NCI-H187 (cell line): ENCODE results near the gene MAP2K7.
"Not testable (repeated sequence)": the region's sequence is repeated elsewhere in the genome, so short reads cannot be mapped to it uniquely, and the experiment has no call there.

ENCODE experiments used
- DNase-seq, 2 experiments: peaks; one replicate each; lab custom pipeline; 2025; lab: John Stamatoyannopoulos, UW

The MAP2K7 gene

DNA sequence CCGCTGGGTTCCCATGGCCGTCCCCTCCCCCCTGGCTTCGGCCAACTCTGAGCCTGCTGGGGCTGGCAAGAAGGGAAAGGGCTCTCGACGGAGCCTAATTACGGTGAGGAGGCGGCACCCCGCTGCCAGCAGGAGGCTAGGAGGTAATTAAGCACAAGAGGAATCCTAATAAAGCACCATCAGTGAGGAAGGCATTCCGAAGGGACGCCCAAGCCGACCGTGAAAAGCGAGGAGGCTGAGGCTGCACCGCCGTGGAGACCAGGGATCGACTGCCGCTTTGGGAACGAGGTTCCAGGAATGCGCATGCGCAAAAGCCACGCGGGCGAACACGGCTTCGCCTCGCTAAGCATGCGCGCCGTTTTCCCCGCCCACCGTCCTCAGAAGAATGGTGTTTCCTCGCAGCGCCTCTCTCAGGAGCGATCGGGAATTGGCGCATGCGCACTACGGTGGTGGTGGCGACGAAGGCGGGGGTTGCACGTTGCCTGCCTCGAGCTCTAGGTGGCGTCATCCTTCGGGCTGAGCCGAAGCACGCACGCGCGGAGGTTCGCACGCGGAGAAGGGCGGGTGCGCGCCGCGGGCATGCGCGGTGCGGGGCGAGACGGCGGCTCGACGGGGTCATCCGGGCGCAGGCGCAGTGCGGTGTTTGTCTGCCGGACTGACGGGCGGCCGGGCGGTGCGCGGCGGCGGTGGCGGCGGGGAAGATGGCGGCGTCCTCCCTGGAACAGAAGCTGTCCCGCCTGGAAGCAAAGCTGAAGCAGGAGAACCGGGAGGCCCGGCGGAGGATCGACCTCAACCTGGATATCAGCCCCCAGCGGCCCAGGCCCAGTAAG lies at the start of gene MAP2K7:
TSS of gene MAP2K7 (plus strand) at position 634 of the 830 bp plus-strand sequence. CDS start at position 702, 68 bp downstream.
- peak; percentile 94 to 95 for DNase-seq

DNA sequence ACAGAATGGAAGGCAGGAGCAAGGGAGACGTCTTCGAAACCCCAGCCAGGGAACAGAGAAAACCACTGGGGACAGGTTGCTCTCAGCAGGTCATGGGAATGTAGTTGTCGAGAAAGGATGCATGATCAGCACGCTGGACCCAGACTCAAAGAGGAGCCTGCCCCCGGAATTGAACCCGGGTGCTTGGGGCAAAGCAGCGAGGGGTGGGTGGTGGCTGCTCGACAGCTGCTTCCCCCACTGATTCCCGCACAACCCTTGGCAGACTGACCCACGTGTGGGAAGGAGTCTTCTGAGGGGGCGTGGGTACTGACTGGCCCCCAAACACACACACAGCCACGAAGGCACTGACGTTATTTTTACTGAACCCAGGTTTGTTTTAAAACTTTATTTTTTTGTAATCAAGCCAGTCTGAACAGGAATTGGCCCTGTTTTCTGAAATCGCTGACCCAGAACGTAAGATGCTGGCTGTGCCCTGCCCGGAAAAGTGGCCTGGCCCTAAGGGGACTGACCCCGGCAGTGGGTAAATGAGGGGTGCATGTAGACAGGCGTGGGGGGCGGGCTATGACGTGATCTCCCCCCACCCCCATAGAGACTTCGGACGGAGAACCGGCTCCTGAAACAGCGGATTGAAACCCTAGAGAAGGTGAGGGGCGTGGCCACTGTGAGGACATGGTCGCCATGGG lies 48.1 kb upstream of the MAP2K7 start:
- DNase-seq = no peak

DNA sequence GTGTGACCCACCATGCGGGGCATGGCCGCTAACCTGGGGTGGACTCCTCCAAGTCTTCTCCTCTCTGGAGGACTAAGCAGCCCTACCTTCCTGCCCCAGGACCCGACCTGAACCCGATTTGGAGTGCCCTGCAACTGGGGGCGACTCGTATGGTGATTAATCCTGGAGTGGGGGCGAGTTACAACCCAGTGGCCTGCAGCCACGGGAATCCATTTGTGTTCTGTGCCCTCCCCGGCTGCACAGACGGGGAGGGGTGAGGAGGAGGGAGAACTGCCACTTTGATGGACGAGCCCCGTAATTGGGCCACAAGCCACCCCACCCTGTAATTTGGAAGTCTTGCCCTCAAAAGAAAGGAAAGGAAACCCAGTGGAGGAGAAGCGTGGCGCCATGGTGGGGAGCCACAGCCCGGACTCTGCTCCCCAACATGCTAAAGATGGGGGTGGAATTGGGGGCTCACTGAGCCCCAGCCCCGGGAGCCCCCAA lies 47.5 kb upstream of the MAP2K7 start:
- no peak for DNase-seq

DNA sequence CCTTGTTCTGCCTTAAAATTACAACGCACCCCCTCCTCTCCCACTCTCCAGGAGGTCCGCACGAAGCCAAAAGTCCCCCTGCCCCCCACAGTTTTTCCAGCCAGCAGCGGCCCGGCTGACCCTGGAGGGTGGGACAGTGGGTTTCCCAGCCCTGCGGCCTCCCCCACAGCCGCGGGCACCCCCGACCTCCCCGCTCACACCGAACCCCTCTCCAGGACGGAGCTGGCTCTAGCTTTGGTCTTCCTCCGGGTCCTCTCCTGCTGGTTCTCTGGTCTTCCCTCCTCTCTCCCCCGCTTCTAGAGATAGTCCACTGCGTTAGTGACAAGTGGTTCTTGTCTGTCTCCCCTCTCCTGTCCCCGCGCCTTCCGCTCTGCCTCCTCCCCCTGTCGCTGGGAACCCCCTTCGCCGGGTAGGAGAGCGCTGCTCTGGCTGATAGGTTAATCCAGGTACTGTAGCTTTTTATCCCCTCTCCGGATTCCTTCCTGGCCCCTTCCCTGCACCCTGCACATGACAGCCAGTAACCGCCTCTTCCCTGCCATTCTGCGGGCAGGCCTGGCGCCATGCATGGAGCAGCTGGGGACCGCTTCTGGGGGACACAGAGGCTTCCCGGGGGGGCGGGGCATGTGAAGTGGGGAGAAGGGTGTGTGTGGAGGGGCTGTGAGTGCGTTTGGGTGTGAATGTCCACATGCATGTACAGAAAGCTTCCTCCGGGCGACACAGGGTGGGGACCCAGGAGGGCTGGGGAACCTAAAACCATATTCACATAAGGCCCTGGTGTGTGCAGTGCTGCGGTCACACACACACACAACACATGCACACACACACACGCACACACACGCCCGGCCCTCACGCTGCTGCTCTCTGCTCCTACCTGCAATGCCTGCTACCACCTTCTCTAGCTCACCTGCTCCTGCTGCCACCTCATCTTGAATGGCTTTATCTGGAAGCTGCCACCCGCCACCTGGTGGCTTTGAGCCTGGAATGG lies 46.7 kb upstream of the MAP2K7 start:
- no peak for DNase-seq

DNA sequence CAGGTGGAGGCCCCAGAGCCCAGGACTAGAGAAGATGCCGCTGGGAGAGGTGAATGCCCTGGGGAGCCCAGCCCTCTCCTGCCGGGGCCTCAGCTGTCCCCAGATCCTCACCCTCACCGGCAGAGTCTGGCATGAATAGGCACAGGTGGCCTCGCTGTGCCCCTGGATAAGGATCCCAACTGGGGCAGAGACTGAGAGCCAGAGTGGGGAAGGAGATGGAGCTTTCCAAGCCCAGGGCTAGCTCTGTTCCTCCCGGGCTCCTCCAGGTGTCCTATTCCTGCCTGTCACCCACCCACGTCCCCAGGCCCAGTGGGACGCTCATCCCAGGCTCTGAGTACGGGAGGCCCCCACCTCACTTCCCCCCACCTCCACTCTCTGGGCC lies 46.0 kb upstream of the MAP2K7 start:
- no peak for DNase-seq

DNA sequence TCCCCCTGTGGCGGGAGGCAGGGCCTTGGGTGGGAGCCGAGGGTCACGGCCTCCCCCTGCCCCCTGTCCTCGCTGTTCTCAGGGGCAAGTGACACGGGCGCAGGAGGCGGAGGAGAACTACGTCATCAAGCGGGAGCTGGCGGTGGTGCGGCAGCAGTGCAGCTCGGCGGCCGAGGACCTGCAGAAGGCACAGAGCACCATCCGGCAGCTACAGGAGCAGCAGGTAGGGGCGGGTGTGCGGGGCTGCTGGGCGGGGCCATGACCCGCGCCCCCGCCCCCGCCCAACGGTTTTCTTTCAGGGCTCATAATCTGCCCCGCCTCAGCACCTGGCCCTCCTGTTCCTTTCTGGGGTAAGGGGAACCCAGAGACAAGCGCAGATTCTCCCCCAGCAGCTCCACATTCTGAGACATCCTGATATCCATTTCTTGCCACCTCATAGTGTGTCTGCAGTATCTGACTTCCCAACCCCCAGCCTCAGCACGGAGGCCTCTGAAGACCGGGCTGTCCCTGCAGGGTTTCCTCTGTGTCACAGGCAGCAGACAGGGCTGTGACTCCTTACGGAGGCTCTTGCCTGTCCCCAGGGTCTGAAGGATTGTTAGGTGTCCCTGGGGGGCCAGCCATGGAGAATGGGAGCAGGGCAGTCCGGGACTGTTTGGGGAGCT lies 45.4 kb upstream of the MAP2K7 start:
- DNase-seq = no peak

DNA sequence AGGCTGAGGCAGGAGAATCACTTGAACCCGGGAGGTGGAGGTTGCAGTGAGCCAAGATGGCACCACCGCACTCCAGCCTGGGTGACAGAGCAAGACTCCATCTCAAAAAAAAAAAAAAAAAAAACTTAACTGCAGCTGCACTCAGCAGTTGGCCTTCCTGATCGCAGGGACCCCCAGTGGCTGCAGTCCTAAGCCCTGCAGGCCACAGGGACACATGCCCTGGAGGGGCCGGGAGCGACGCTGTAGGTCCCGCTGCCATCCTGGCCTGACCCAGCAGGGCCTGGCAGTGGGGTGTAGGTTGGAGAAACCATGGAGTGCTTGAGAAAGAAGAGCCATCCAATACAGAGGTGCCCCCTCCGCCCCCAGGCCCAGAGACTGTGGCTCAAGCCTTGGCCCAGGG lies 44.6 kb upstream of the MAP2K7 start:
- not testable (repeated sequence) for DNase-seq

DNA sequence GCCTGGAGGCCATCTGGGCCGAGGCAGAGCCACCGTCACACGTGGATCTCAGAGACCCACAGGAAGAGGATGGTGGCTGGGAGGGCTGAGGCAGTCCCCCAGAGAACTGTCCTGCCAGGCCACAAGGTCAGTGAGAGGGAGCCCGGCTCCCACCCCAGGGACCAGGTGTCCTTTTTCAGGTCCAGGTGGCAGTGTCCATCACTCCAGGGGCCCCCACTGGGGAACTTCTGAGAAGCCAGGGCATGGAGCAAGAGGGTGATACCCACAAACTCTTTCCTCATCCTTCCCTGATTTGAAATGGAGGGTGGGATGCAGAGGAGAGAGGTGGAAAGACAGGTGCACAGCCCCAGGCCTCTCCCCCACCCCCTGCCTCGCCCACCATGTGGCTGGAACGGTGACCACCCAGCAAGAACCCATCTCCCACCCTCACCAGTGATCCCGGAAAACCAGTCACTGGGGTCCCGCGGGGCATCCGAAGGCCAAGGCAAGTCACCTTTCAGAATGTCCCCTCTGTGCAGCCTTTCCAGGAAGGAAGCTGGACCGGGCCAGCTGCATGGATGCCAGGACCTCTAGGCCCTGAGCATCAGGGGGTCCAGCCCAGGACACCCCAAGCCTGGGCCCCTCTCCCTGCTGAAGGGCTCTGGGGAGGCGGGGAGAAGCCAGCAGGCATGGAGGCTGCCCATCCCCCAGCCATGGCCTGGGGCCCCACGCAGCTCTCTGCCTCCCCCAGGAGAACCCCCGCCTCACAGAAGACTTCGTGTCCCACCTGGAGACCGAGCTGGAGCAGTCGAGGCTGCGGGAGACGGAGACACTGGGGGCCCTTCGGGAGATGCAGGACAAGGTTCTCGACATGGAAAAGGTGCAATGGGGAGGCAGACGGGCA lies 43.6 kb upstream of the MAP2K7 start:
- no peak for DNase-seq

DNA sequence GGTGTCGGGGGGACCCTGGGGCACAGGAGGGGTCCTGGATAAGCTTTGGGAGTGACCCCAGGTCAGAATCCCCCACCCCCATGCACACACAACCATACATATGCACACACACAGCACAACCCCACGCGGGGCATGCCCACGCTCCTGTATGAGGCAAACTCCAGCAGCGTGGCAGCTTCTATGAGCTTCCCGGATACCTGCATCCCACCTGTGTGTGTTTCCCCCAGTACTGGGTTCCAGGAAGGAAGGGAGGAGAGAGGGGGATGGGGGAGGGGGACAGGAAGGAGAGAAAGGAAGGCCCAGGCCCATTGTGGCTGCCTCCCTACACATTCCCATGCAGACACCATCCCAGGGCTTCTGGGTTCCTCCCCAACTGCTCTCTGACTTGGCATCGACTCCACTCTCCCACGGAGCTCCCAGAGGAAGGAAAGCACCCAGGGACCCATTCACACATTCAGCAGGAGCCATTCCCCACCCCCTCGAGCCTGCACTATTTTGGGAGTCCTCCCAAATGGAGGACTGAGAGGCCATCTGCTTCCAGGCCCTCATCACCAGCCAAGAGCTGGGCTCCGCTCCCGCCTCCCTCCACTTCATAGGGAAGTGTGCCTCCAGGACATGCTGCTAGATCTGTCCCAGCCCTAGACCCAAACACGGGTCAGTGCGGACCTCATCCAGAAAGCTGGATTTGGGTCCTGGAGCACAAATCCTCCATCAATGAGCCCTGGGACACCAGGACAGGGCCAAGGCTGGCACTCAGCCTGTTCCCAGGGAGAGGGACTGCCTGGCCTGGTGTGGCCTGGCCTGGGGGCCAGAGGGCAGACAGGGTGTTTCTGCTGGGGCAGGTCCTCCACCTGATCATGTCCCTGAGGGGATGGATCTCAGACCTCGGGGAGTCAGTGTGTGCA lies 42.7 kb upstream of the MAP2K7 start:
- no peak for DNase-seq

DNA sequence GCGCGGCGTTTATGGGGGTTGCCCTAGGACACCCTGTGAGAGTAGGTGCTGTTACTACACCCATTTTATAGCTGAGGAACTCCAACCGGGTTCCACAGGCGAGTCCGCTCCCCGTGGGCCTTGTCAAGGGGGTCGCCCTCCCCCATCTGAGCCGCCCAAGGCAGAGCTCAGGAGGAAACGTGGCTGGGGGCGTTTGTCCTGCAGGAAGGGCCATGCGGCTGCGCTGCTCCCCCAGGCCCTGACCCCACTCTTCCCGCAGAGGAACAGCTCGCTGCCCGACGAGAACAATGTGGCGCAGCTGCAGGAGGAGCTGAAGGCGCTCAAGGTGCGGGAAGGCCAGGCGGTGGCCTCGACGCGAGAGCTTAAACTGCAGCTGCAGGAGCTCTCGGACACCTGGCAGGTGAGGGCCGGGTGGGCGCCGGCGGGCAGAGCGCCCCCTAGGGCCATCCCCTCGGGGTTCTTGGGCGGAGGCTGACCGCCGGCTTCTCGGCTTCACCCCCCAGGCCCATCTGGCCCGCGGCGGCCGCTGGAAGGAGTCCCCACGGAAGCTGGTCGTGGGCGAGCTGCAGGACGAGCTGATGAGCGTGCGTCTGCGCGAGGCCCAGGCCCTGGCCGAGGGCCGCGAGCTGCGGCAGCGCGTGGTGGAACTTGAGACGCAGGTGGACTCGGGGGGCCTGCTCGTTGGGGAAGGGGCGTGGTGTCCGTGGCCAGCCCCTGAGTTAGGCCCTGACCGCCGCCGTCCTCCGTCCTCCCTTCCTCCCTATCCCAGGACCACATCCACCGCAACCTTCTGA lies 41.9 kb upstream of the MAP2K7 start:
- no peak for DNase-seq

DNA sequence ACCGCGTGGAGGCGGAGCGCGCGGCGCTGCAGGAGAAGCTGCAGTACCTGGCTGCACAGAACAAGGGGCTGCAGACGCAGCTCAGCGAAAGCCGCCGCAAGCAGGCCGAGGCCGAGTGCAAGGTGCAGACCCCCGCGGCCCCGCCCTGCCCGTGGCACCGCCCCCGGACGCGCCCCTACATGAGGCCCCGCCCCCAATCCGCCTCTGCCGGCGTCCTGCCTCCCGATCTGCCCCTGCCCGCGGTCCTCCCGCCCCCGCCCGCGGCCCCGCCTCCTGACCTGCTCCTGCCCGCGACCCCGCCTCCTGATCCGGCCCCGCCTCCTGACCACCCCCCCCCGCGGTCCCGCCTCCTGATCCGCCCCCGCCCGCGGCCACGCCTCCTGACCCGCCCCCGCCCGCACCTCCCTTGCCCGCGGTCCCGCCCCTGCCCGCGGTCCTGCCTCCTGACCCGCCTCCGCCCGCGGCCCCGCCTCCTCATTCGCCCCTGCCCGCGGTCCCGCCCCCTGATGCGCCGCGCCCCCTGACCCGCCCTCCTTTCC lies 41.2 kb upstream of the MAP2K7 start:
- DNase-seq = peak; percentile 56 to 63

DNA sequence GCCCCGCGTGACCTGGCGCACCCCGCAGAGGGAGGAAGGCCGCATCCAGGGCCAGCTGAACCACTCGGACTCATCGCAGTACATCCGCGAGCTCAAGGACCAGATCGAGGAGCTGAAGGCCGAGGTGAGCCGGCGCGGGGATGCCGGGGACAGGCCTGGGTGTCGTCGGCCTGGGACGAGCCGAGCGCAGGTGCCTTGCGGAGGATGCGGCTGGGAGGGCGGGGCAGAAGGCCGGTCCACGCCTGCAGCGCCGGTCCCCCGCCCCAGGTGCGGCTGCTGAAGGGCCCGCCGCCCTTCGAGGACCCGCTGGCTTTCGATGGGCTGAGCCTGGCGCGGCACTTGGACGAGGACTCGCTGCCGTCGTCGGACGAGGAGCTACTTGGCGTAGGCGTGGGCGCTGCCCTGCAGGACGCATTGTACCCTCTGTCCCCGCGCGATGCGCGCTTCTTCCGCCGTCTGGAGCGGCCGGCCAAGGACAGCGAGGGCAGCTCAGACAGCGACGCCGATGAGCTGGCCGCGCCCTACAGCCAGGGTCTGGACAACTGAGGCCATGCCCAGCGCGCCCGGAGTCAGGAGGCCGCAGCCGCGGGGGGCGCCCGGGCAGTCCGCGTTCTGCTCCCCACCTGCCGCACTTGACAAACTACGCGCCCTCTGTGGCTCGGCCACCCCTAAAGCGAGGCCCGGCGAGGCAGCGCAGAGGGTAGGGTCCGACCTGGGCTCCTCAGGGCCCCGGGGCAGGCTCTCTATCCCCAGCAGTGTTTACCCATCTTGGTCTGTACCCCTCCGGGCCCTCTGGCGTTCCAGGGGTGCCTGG lies 40.3 kb upstream of the MAP2K7 start:
- no peak for DNase-seq

DNA sequence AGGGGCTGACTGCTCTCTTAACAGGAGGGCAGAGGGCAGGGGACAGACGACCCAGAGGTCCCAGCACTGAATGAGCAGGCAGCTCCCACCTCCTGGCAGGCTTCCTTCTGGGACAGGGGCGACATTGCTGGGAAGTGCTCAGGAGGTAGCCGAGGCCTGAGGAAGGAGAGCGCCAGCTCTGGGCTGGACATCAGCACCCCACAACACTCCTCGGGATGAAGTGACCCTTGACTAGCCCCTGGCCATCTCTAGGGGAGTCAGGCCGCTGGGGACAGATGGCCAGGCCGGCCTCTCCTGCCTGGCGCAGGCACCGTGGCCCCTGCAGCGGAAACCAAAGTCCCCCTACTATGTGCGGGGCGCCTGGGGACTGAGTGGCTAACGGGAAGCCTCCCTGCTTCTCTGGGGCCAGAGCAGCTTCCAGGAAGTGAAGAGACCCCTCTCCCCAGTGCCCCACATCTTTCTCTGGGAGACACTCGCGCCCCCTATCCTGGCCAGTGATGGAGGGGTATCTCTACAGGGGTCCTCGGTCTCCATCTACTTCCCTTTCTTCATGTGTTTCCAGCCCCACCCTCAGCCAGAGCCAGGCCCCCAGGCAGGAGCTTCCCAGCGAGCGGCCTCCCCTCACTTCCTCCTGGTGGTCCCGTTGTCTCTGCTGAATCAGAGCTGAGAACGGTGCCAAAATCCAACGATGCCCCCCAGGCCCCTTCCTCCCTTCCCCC lies 39.5 kb upstream of the MAP2K7 start:
- DNase-seq = no peak

DNA sequence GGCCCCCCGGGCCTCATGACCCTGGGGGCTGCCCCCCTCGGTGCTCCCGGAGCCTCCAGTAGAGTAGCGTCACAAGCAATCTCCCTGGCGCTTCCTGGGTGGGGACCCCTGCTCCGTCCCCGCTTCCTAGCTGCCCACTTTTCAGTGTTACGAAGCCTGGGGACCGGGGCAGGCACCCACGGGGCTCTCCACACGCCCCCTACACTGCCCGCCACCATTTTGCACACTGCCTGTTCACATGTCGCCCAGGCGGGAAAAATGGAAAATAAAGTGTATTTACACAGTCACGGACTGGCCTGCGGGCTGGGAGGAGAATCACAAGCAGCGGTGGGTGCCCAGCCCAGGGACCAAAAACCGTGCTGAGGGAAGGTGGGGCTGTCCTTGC lies 39.0 kb upstream of the MAP2K7 start:
- DNase-seq = no peak

DNA sequence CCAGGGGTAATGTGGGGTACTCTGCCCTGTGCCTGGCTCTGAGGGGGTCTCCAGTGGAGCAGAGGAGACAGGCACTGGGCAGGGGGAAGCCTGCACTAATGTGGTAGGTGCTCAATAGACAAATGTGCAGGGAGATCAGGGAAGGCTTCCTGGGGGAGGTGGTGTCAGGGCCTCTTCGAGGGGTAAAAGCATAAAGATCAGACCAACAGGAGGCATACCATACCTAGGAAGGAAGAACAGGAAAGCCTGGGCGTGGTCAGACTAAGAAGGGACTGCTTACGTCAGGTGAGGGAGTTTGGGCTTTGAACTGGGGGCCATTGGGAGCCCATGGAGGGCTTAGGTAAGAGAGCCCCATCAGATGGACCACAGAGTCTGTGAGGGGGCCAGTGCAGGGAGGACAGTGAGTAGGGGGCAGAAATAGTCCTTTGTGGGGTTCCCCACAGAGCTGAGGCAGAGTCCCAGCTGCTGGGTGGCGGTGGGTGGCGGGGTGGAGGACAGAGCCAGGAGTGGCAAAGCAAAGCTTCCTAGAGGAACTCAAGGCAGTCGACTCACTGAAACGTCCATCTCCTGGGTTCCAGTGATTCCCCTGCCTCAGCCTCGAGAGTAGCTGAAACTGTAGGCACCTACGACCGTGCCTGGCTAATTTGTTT lies 38.3 kb upstream of the MAP2K7 start:
- DNase-seq = no peak

DNA sequence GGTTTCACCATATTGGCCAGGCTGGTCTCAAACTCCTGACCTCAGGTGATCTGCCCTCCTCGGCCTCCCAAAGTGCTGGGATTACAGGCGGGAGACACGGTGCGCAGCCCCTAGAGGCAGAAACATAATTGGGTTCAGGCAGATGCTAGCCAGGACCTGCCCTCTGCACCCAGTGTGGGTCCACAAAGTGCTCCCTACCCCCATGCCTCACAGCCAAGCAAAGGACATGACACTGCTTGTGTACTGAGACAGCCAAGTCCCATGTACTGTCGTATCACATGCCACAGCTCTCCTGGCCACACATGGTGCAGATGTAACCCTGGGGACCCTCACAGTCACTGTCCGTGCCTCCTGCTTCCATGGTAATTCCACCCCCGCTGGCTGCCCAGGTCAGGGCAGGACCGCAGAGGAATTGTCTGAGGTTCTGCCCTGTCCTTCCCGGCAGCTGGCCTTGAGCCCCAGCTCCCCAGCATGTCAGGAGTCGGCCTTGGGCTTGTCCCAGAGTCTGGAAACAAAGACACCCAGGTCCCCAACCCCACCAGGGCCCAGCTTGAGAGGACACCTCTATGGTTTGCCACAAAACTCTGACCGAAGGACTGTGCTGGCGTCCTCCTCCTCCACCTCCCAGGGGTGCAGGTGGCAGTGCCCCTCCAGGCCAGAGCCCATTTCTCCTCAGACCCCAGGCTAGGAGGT lies 37.1 kb upstream of the MAP2K7 start:
- no peak for DNase-seq
